ENCODE results near the gene NAP1L4. TPM values are rescaled to one million over a fixed set of nuclear protein-coding genes. Genes with fewer than 3 reads are reported as not detected.

NAP1L4 gene
- total RNA-seq, 1 donor from 2014 or later: 184 TPM

DNA sequence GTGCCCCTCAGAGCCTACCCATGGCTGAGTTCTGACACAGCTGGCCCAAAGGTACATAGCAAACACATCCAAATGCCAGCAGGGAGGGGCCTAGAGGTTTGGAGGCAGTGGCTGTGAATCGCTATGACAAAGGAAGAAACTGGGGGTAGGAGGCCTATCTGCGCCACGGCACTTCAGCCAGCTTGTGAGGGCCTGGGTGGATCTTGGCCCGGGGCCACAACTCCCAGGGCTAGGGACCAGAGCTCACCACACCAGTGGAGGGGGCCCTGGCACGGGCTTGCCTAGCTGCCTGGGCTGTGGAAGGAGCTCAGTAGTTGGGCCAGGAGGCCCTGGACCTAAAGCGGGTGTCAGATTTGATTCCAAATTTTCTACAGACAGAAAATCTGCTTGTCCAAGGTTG lies 9.4 kb upstream of the NAP1L4 start:
- TF ChIP-seq, protein P1, sequence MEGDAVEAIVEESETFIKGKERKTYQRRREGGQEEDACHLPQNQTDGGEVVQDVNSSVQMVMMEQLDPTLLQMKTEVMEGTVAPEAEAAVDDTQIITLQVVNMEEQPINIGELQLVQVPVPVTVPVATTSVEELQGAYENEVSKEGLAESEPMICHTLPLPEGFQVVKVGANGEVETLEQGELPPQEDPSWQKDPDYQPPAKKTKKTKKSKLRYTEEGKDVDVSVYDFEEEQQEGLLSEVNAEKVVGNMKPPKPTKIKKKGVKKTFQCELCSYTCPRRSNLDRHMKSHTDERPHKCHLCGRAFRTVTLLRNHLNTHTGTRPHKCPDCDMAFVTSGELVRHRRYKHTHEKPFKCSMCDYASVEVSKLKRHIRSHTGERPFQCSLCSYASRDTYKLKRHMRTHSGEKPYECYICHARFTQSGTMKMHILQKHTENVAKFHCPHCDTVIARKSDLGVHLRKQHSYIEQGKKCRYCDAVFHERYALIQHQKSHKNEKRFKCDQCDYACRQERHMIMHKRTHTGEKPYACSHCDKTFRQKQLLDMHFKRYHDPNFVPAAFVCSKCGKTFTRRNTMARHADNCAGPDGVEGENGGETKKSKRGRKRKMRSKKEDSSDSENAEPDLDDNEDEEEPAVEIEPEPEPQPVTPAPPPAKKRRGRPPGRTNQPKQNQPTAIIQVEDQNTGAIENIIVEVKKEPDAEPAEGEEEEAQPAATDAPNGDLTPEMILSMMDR (IDR thresholded peaks at IDR 0.05; ENCODE audit: unreplicated experiment): no peak
- DNase-seq (ENCODE audit: low spot score, unreplicated experiment): no peak
- H3K27ac Mint-ChIP-seq: no peak overlapping the region
- H3K27me3 Mint-ChIP-seq: no peaks in the 10 kb centered on the region
- no peaks in the 10 kb centered on the region for H3K9me3 Mint-ChIP-seq (ENCODE audit: low read depth)
- no peak overlapping the region for H3K4me3 Mint-ChIP-seq (ENCODE audit: low read depth)
- H3K36me3 Mint-ChIP-seq (ENCODE audit: insufficient read depth): peaks cover 28% of the 10 kb centered on the region
- H3K4me1 Mint-ChIP-seq (ENCODE audit: low read depth): no peaks in the 10 kb centered on the region

DNA sequence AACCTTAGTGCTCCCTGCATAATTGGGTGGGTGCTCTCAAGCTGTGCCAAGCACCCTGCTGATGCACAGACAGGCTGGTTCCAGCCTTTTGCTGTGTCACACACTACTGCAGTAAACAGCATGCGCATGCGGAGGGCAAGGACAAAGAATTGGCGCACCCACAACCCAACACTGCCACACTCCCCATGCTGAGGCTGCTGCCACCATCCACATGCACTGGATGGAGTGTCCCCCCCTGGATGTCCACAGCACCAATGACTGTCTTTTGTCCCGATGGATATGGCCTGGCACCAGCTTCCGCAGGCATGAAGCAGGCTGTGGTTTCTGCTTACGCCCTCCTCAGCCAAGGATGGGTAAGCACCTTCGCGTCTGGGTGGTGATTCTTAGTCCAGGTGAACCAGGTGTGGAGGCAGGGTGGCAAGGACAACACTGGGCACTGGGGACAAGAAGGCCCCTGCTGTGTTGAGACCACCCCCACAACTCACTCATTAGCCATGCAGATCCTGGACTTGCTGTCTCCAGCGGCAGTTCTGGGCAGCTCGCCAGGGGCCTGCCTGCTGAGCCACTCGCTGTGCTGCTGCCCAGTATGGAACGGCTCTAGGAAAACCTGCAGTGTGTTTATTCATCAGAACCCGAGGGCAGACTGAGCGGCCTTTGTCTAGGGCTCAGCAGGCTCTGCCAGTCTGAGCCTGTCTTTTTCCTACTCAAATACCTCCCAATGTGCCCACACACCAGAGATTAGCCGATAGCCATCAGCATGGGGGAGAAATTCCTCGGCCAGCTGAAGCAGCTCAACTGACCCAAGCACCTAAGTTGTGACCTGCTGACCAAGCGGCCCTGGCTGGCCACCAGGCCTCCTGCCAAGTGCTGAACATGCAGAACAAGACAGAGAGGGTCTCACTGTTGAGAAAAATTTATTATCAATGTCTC lies 8.2 kb upstream of the NAP1L4 start:
- no peak for DNase-seq (ENCODE audit: low spot score, unreplicated experiment)
- Mint-ChIP-seq H3K36me3 (ENCODE audit: insufficient read depth) (peaks cover 26% of the 10 kb centered on the region), H3K27ac (no peak overlapping the region), H3K27me3 (no peaks in the 10 kb centered on the region), H3K4me3 (ENCODE audit: low read depth) (no peak overlapping the region), H3K9me3 (ENCODE audit: low read depth) (no peaks in the 10 kb centered on the region), H3K4me1 (ENCODE audit: low read depth) (no peaks in the 10 kb centered on the region)
- TF ChIP-seq, protein P1 (IDR thresholded peaks at IDR 0.05; ENCODE audit: unreplicated experiment): no peak

DNA sequence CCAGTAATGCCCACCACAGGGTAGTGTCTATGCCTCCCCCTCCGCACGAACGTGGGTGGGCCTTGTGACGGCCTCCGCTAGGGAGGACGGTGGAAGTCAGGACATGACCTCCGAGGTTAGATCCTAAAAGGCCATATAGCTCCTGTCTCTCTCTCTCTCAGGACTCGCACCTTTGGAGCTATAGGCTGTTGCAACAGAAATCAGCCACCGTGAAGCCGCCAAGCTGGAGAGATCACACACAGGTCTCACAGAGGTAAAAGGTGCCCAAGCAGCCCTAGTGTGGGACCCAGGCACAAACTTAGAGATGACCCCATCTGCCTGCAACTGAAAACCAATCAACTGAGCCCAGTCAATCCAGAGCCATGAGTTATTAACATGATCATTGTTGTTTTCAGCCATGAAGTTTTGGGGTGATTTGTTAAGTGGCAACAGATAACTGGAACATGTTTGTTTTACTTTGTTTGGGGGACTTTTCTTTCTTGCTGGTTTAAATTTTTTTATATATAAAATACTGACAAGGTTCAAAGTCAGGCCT lies 7.4 kb upstream of the NAP1L4 start:
- no peak for DNase-seq (ENCODE audit: low spot score, unreplicated experiment)
- no peak overlapping the region for H3K27ac Mint-ChIP-seq
- no peaks in the 10 kb centered on the region for H3K9me3 Mint-ChIP-seq (ENCODE audit: low read depth)
- no peaks in the 10 kb centered on the region for H3K27me3 Mint-ChIP-seq
- H3K4me3 Mint-ChIP-seq (ENCODE audit: low read depth): no peak overlapping the region
- H3K4me1 Mint-ChIP-seq (ENCODE audit: low read depth): no peaks in the 10 kb centered on the region
- TF ChIP-seq, protein P1 (IDR thresholded peaks at IDR 0.05; ENCODE audit: unreplicated experiment): no peak
- peaks cover 24% of the 10 kb centered on the region for H3K36me3 Mint-ChIP-seq (ENCODE audit: insufficient read depth)

DNA sequence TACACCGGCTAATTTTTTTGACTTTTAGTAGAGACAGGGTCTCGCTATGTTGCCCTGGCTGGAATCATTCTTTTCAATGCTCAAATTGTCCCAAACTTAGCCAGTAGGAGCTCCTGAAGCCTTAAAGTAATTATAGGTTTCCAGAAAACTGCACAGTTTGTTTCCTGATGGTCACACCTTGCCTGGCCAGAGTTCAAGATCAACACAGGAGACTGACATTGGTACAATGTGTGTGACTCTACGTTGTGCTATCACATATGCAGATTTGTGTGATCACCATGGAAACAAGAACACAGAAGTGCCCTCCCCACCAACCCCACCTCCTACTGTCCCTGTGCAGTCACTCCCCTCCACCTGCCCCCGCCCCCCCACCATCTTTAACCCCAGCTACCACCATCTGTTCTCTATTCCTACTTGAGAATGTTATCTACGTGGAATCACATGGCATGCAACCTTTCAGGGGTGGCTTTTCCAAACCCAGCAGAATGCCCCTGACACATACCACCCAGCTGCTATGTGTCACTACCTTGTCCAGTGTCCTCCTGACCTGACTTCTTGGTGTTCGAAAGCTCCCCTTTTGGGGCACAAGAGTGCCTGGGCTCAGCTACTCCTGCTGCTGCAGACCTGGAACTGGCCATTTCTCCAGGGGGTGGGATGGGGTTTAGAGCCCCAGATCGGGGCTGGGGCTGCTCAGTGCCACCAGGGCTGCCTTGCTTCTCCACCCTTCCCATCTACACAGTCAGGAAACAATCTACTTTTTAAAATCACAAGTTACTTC lies 6.1 kb upstream of the NAP1L4 start:
- Mint-ChIP-seq H3K4me1 (ENCODE audit: low read depth) (no peaks in the 10 kb centered on the region), H3K9me3 (ENCODE audit: low read depth) (no peaks in the 10 kb centered on the region), H3K27me3 (no peaks in the 10 kb centered on the region), H3K36me3 (ENCODE audit: insufficient read depth) (peaks cover 18% of the 10 kb centered on the region), H3K4me3 (ENCODE audit: low read depth) (no peak overlapping the region), H3K27ac (no peak overlapping the region)
- TF ChIP-seq, protein P1 (IDR thresholded peaks at IDR 0.05; ENCODE audit: unreplicated experiment): no peak
- DNase-seq (ENCODE audit: low spot score, unreplicated experiment): no peak

DNA sequence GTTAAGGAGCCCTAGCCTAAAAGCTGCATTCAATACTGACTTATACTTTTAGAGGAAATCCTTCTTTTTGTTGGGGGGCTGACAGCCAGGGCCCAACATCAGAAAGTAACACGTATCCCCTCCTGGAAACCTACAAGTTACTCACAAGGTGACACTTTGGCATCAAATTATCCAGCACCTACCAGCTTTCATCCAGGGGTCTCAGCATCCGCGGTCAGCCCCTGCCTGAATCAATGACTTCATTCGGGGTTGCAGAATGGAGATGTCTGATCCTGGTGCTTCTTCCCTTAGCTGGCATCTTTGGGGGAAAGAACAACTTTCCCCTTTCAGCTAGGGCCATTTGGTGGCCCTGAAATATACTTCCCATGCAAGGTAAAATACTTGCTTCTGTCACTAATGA lies 5.3 kb upstream of the NAP1L4 start:
- no peaks in the 10 kb centered on the region for H3K27me3 Mint-ChIP-seq
- H3K4me3 Mint-ChIP-seq (ENCODE audit: low read depth): no peak overlapping the region
- H3K4me1 Mint-ChIP-seq (ENCODE audit: low read depth): no peaks in the 10 kb centered on the region
- no peaks in the 10 kb centered on the region for H3K9me3 Mint-ChIP-seq (ENCODE audit: low read depth)
- TF ChIP-seq, protein P1 (IDR thresholded peaks at IDR 0.05; ENCODE audit: unreplicated experiment): no peak
- DNase-seq (ENCODE audit: low spot score, unreplicated experiment): no peak
- H3K36me3 Mint-ChIP-seq (ENCODE audit: insufficient read depth): peaks cover 12% of the 10 kb centered on the region
- no peak overlapping the region for H3K27ac Mint-ChIP-seq

Data from progenitor cell of endocrine pancreas (in vitro differentiated cells).